Keratinocyte (primary cell): ENCODE measurements around the gene TDRD9. TPM values are rescaled to one million over a fixed set of nuclear protein-coding genes. Genes with fewer than 3 reads are reported as not detected.

ENCODE experiments used
- DNase-seq: peaks from one replicate; pipeline ENCODE4 v3.0.0-alpha.2; 2011; ENCODE audit warnings: low read depth, missing footprints, low spot score
- FAIRE-seq: peaks from 2 replicates; lab custom pipeline; 2011; peaks lifted over from hg19 to GRCh38; lab: Jason Lieb, UNC
- H2AFZ ChIP-seq: 2 replicates; pipeline ENCODE4 v1.6.0; 2012; ENCODE audit warnings: low read length, control low read depth, inconsistent platforms; ENCODE audit not compliant: control insufficient read depth
- H3K27ac ChIP-seq: 2 replicates; pipeline ENCODE4 v1.5.1; 2011; ENCODE audit warnings: low read length; ENCODE audit not compliant: control insufficient read depth, insufficient read depth
- H3K27me3 ChIP-seq: 3 replicates; pipeline ENCODE4 v1.6.0; 2011; ENCODE audit warnings: low read length; ENCODE audit not compliant: control insufficient read depth, insufficient read depth; ENCODE audit errors: extremely low read depth
- H3K36me3 ChIP-seq, 2 experiments: 2 replicates in 1 of 2; 3 replicates in 1 of 2; pipeline ENCODE4 v1.5.1; 2011; ENCODE audit warnings: low read length in 2 of 2, mild to moderate bottlenecking in 1 of 2; ENCODE audit not compliant: control insufficient read depth in 2 of 2, insufficient read depth in 2 of 2; ENCODE audit errors: extremely low read depth in 1 of 2
- H3K4me1 ChIP-seq: 3 replicates; pipeline ENCODE4 v1.5.1; 2011; ENCODE audit warnings: low read length; ENCODE audit not compliant: control insufficient read depth, insufficient read depth; ENCODE audit errors: extremely low read depth
- H3K4me2 ChIP-seq: 3 replicates; pipeline ENCODE4 v1.6.0; 2011; ENCODE audit warnings: low read depth, low read length; ENCODE audit not compliant: control insufficient read depth, insufficient read depth; ENCODE audit errors: extremely low read depth
- H3K4me3 ChIP-seq, 3 experiments: fragments of 200-600 bp in 1 of 3; sonication (generic) in 1 of 3; 2 replicates in 2 of 3; 3 replicates in 1 of 3; pipeline ENCODE4 v1.5.1; 2011 to 2016; ENCODE audit warnings: low read length in 3 of 3, mild to moderate bottlenecking in 3 of 3, control low read depth in 2 of 3, inconsistent platforms in 1 of 3, low read depth in 1 of 3, mixed read lengths in 1 of 3, mixed run types in 1 of 3, moderate library complexity in 1 of 3; ENCODE audit not compliant: control insufficient read depth in 2 of 3, insufficient read depth in 2 of 3; ENCODE audit errors: extremely low read depth in 1 of 3
- H3K79me2 ChIP-seq: 2 replicates; pipeline ENCODE4 v1.6.0; 2012; ENCODE audit warnings: low read length; ENCODE audit not compliant: control insufficient read depth, insufficient read depth
- H3K9ac ChIP-seq: 3 replicates; pipeline ENCODE4 v1.6.0; 2011; ENCODE audit warnings: low read length; ENCODE audit not compliant: control insufficient read depth, insufficient read depth; ENCODE audit errors: extremely low read depth
- H3K9me1 ChIP-seq: 3 replicates; pipeline ENCODE4 v1.6.0; 2011; ENCODE audit warnings: low read length; ENCODE audit not compliant: control insufficient read depth, insufficient read depth; ENCODE audit errors: extremely low read depth
- H3K9me3 ChIP-seq: 2 replicates; pipeline ENCODE4 v1.5.1; 2012; ENCODE audit warnings: low read depth, low read length; ENCODE audit not compliant: control insufficient read depth
- H4K20me1 ChIP-seq: 3 replicates; pipeline ENCODE4 v1.6.0; 2011; ENCODE audit warnings: low read length; ENCODE audit not compliant: control insufficient read depth, insufficient read depth; ENCODE audit errors: extremely low read depth
- CTCF ChIP-seq, 3 experiments: IDR thresholded peaks in 1 of 3; conservative IDR thresholded peaks in 1 of 3; optimal IDR thresholded peaks in 1 of 3; 2 replicates in 2 of 3; 3 replicates in 1 of 3; pipeline versions ENCODE3 to v1.5.1; 2011; ENCODE audit warnings: low read length in 3 of 3, mild to moderate bottlenecking in 3 of 3, moderate library complexity in 2 of 3, control low read depth in 1 of 3, inconsistent platforms in 1 of 3; ENCODE audit not compliant: insufficient read depth in 2 of 3; ENCODE audit errors: extremely low read depth in 1 of 3
- EZH2 ChIP-seq: IDR thresholded peaks from one replicate; pipeline ENCODE4 v1.6.1; 2012; ENCODE audit warnings: inconsistent platforms, mild to moderate bottlenecking, low read length, moderate library complexity
- dilution Hi-C: fragments of 300-500 bp; cut with MboI; formaldehyde crosslinking; loops from one replicate; pipeline ENCODE4 v1.7.0; 2020; ENCODE audit warnings: low sequenced_read_pairs; ENCODE audit not compliant: extremely low pct_ligation_motif_present
- polyA plus RNA-seq, 5 experiments: library from polyadenylated mRNA; depleted of rRNA in 3 of 5; stranded (reverse) in 3 of 5; stranded (forward) in 1 of 5; unstranded in 1 of 5; fragments of >200 nt; gene quantifications; 1 replicate in 1 of 5; 2 replicates in 3 of 5; 3 replicates in 1 of 5; pipeline versions ENCODE4 v1.2.1 to v1.2.3, GENCODE V29; 2011 to 2012; ENCODE audit warnings: missing spikeins in 2 of 5, low read depth in 1 of 5, low replicate concordance in 1 of 5

TDRD9 gene
- polyA plus RNA-seq, 1 donor (not counting 4 experiments of a cell fraction or from before 2014, with no cell fraction given): 0.10 TPM

- no peak for FAIRE-seq
- dilution Hi-C loops: no loop called here
- H2AFZ ChIP-seq: no peak overlapping the region
Measured at GRCh38 chr14:104003616-104004015, 75.4 kb downstream of the TDRD9 start.

GRCh38 chr14:104004849-104005248, 76.6 kb downstream of the TDRD9 start:
- dilution Hi-C loops: no loop called here
- Histone ChIP-seq H3K27ac (no peak overlapping the region), H3K9me1 (no peaks in the 10 kb centered on the region), H3K4me2 (no peak overlapping the region), H3K79me2 (no peaks in the 10 kb centered on the region), H3K4me3 (no peak overlapping the region), H2AFZ (no peak overlapping the region), H3K9ac (no peak overlapping the region), H3K9me3 (no peaks in the 10 kb centered on the region), H4K20me1 (no peaks in the 10 kb centered on the region), H3K4me1 (no peaks in the 10 kb centered on the region), H3K36me3 (no peaks in the 10 kb centered on the region), H3K27me3 (no peaks in the 10 kb centered on the region)
- DNase-seq: no peak
- TF ChIP-seq EZH2 (no peak), CTCF (optimal IDR thresholded peaks at IDR 0.05 in 1 of 3, IDR thresholded peaks at IDR 0.05 in 1 of 3, conservative IDR thresholded peaks at IDR 0.05 in 1 of 3; ENCODE audit: extremely low read depth in 1 of 3, insufficient read depth in 2 of 3, low read length in 3 of 3) (no peak)
- no peak for FAIRE-seq

More at GRCh38 chr14:104003616-104004015, 75.4 kb downstream of the TDRD9 start:
- Histone ChIP-seq H3K4me3 (no peak overlapping the region), H3K27ac (no peak overlapping the region), H3K27me3 (no peaks in the 10 kb centered on the region), H3K4me1 (no peaks in the 10 kb centered on the region), H3K4me2 (no peak overlapping the region), H3K36me3 (no peaks in the 10 kb centered on the region), H4K20me1 (no peaks in the 10 kb centered on the region), H3K9me3 (no peaks in the 10 kb centered on the region), H3K9me1 (no peaks in the 10 kb centered on the region), H3K9ac (no peak overlapping the region), H3K79me2 (no peaks in the 10 kb centered on the region)
- no peak for TF ChIP-seq EZH2
- no peak for TF ChIP-seq CTCF (optimal IDR thresholded peaks at IDR 0.05 in 1 of 3, IDR thresholded peaks at IDR 0.05 in 1 of 3, conservative IDR thresholded peaks at IDR 0.05 in 1 of 3; ENCODE audit: extremely low read depth in 1 of 3, insufficient read depth in 2 of 3, low read length in 3 of 3)
- DNase-seq: no peak
